ENCODE measurements around the gene LRIG2. TPM values are rescaled to one million over a fixed set of nuclear protein-coding genes. Genes with fewer than 3 reads are reported as not detected.
"Not testable (repeated sequence)": the region's sequence is repeated elsewhere in the genome, so short reads cannot be mapped to it uniquely, and the experiment has no call there.

LRIG2 gene
- total and polyA plus RNA-seq, 11 donors: 3.5 to 13.1 (median 8.5) TPM

- Histone ChIP-seq H3K9me3 (no peaks in the 10 kb centered on the region), H3K36me3 (no peaks in the 10 kb centered on the region), H3K4me3 (no peak overlapping the region), H3K27me3 (no peaks in the 10 kb centered on the region), H3K4me1 (peaks cover 0 to 15% (median 11%) of the 10 kb centered on the region in 12 donors), H3K27ac (no peak overlapping the region)
- ATAC-seq: no peak
- DNase-seq: no peak
- TF ChIP-seq CTCF (IDR thresholded peaks at IDR 0.05) (no peak), POLR2A (IDR thresholded peaks at IDR 0.05) (no peak)
- 55 to 63% (median 62%) methylated on average over 3 of the region's 3 CpGs for WGBS, 4 donors
- intact Hi-C loops (cut with DNase I): loop anchor here in 4 of 10 donors (10.0 kb wide), 4 partner anchors 238 to 758 kb away; partner anchors contain the start of genes AP4B1 (in 1 of the 4), DCLRE1B (in 1 of the 4) and MAGI3 (in 1 of the 4)
Measured at GRCh38 chr1:113147073-113147625, 74.2 kb downstream of the LRIG2 start.

- ATAC-seq (no peak), DNase-seq (no peak)
- Histone ChIP-seq H3K36me3 (no peaks in the 10 kb centered on the region), H3K27ac (no peak overlapping the region), H3K9me3 (no peaks in the 10 kb centered on the region), H3K4me1 (peaks cover 0 to 8% (median 6%) of the 10 kb centered on the region in 12 donors), H3K27me3 (no peaks in the 10 kb centered on the region), H3K4me3 (no peak overlapping the region)
- WGBS, 4 donors: 70 to 74% (median 72%) methylated on average over 4 of the region's 4 CpGs
- intact Hi-C loops (cut with DNase I): loop anchor here in 4 of 10 donors (10.0 kb wide), 4 partner anchors 237 to 757 kb away; partner anchors contain the start of genes AP4B1 (in 1 of the 4), DCLRE1B (in 1 of the 4) and MAGI3 (in 1 of the 4)
- TF ChIP-seq POLR2A (IDR thresholded peaks at IDR 0.05): no peak
- no peak for TF ChIP-seq CTCF (IDR thresholded peaks at IDR 0.05)
Measured at GRCh38 chr1:113147826-113148225, 74.8 kb downstream of the LRIG2 start.

- not testable (repeated sequence) for ATAC-seq
- WGBS, 4 donors: 93 to 96% (median 95%) methylated on average over 4 of the region's 4 CpGs
Measured at GRCh38 chr1:113150494-113150893, 77.5 kb downstream of the LRIG2 start.

GRCh38 chr1:113153116-113153803, 80.3 kb downstream of the LRIG2 start:
- intact Hi-C loops (cut with DNase I): no loop called here
- peak in 2 of 4 donors; percentile 24 to 42 for ATAC-seq
- TF ChIP-seq CTCF (IDR thresholded peaks at IDR 0.05) (no peak), POLR2A (IDR thresholded peaks at IDR 0.05) (no peak)

More at GRCh38 chr1:113150494-113150893, 77.5 kb downstream of the LRIG2 start:
- H3K4me3 ChIP-seq; H3K9me3 ChIP-seq; H3K27ac ChIP-seq; H3K36me3 ChIP-seq; DNase-seq; H3K27me3 ChIP-seq; intact Hi-C loops (cut with DNase I); H3K4me1 ChIP-seq: not testable (repeated sequence)

More at GRCh38 chr1:113153116-113153803, 80.3 kb downstream of the LRIG2 start:
- WGBS, 4 donors: 81 to 85% (median 83%) methylated on average over 5 of the region's 5 CpGs
- H3K9me3 ChIP-seq: peaks cover 0 to 21% (median 13%) of the 10 kb centered on the region in 12 donors
- no peaks in the 10 kb centered on the region for H3K4me1 ChIP-seq
- DNase-seq: no peak
- no peak overlapping the region for H3K4me3 ChIP-seq
- no peaks in the 10 kb centered on the region for H3K36me3 ChIP-seq
- no peaks in the 10 kb centered on the region for H3K27me3 ChIP-seq
- H3K27ac ChIP-seq: no peak overlapping the region

Measured in heart left ventricle (tissue), 16 donors.